K562 (cell line): ENCODE data around the gene SLC28A1. TPM values are rescaled to one million over a fixed set of nuclear protein-coding genes. Genes with fewer than 3 reads are reported as not detected.
A peak's percentile ranks its signal among the peaks of the same experiment; 100 is the strongest.

ENCODE experiments used
- BHLHE40 ChIP-seq: IDR thresholded peaks from 2 replicates; pipeline ENCODE4 v1.6.1; 2011; ENCODE audit warnings: low read length, improper control_type of control experiment
- CBX1 ChIP-seq: sonication (generic); IDR thresholded peaks from 2 replicates; pipeline ENCODE4 v1.6.1; 2016; ENCODE audit warnings: antibody characterized with exemption, low read depth, mild to moderate bottlenecking
- CCNT2 ChIP-seq: IDR thresholded peaks from 2 replicates; pipeline ENCODE4 v1.6.1; 2011; ENCODE audit warnings: borderline replicate concordance, low read depth, mild to moderate bottlenecking, moderate library complexity, mixed read lengths, low read length; ENCODE audit not compliant: insufficient read length; ENCODE audit errors: extremely low read depth
- ESRRB ChIP-seq: fragments of 250-450 bp; sonication (Bioruptor Pico); IDR thresholded peaks from 2 replicates; pipeline ENCODE4 v1.5.0; 2020; ENCODE audit warnings: mild to moderate bottlenecking, moderate library complexity, borderline replicate concordance
- MED1 ChIP-seq: sonication (generic); formaldehyde crosslinking; IDR thresholded peaks from 2 replicates; pipeline ENCODE4 v1.8.1; 2023; ENCODE audit warnings: missing genetic modification reagents, borderline replicate concordance
- POLR2G ChIP-seq: fragments of 200-400 bp; formaldehyde crosslinking; IDR thresholded peaks from 2 replicates; pipeline ENCODE4 v1.6.1; 2017; ENCODE audit warnings: low read depth, mild to moderate bottlenecking, antibody characterized with exemption, low read length, moderate library complexity
- RBM17 ChIP-seq: fragments of 200-400 bp; formaldehyde crosslinking; IDR thresholded peaks from 2 replicates; pipeline ENCODE4 v1.6.1; 2017; ENCODE audit warnings: low read depth, mild to moderate bottlenecking, low read length, borderline replicate concordance
- ZFP30 ChIP-seq: fragments of 250-450 bp; sonication (Bioruptor Pico); IDR thresholded peaks from 2 replicates; pipeline ENCODE4 v1.8.0; 2022; ENCODE audit warnings: moderate library complexity, mild to moderate bottlenecking, inconsistent platforms, borderline replicate concordance
- ZKSCAN8 ChIP-seq: fragments of 200-800 bp; sonication (Bioruptor generic); IDR thresholded peaks from 2 replicates; pipeline ENCODE4 v1.6.1; 2016; ENCODE audit warnings: missing genetic modification characterization, missing compliant biosample characterization
- ZNF830 ChIP-seq: fragments of 250-450 bp; sonication (Bioruptor Pico); IDR thresholded peaks from 2 replicates; pipeline ENCODE4 v1.5.0; 2021; ENCODE audit warnings: mild to moderate bottlenecking
- polyA plus RNA-seq, 8 experiments: library from polyadenylated mRNA; depleted of rRNA in 4 of 8; stranded (reverse) in 5 of 8; unstranded in 3 of 8; fragments of >200 nt; fragmentation: Nextera tagmentation in 2 of 8; fragmentation: Illumina TruSeq in 1 of 8; extraction: Ambion mirVana in 2 of 8; extraction: Trizol in 1 of 8; gene quantifications; 2 replicates each; pipeline versions ENCODE4 v1.2.1 to v1.2.3, GENCODE V29; 2011 to 2014; ENCODE audit warnings: inconsistent platforms in 1 of 8, missing spikeins in 1 of 8
- total RNA-seq, 7 experiments: library from RNA; depleted of rRNA in 6 of 7; stranded (reverse); fragments of >200 nt in 6 of 7; fragmentation: Illumina TruSeq in 2 of 7; extraction: Trizol in 2 of 7; gene quantifications; 2 replicates each; pipeline versions ENCODE4 v1.2.1 to v1.2.3, GENCODE V29; 2011 to 2021; ENCODE audit warnings: low replicate concordance in 1 of 7
- TF ChIP-seq, protein P1 (sequence below): fragments of 450-650 bp; formaldehyde crosslinking; IDR thresholded peaks from 2 replicates; pipeline ENCODE4 v1.4.0; 2020; ENCODE audit warnings: mild to moderate bottlenecking, moderate library complexity
- TF ChIP-seq, protein P2 (sequence below), 3 experiments: fragments of 200-800 bp in 1 of 3; fragments of 250-450 bp in 1 of 3; fragments of 450-650 bp in 1 of 3; sonication (Bioruptor Pico) in 1 of 3; sonication (Bioruptor generic) in 1 of 3; formaldehyde crosslinking in 1 of 3; IDR thresholded peaks; 2 replicates each; pipeline versions ENCODE4 v1.6.1 to v1.8.0; 2016 to 2022; ENCODE audit warnings: mild to moderate bottlenecking in 2 of 3, missing genetic modification characterization in 2 of 3, missing compliant biosample characterization in 1 of 3, moderate library complexity in 1 of 3
- TF ChIP-seq, protein P3 (sequence below): fragments of 250-450 bp; sonication (Bioruptor Pico); IDR thresholded peaks from 2 replicates; pipeline ENCODE4 v1.4.0; 2020
- TF ChIP-seq, protein P4 (sequence below): IDR thresholded peaks from 2 replicates; pipeline ENCODE4 v1.6.1; 2014; ENCODE audit warnings: antibody characterized with exemption

Gene SLC28A1
- total and polyA plus RNA-seq, 9 of the 15 experiments (the other 6 are each of a cell fraction or from before 2014, with no cell fraction given) = 0.04 TPM; not detected in 8

GRCh38 chr15:84981711-84982300 lies 97.3 kb downstream of the SLC28A1 start, which contains the start of gene PDE8A (continued):
- no peak for TF ChIP-seq BHLHE40
- TF ChIP-seq, protein P1, sequence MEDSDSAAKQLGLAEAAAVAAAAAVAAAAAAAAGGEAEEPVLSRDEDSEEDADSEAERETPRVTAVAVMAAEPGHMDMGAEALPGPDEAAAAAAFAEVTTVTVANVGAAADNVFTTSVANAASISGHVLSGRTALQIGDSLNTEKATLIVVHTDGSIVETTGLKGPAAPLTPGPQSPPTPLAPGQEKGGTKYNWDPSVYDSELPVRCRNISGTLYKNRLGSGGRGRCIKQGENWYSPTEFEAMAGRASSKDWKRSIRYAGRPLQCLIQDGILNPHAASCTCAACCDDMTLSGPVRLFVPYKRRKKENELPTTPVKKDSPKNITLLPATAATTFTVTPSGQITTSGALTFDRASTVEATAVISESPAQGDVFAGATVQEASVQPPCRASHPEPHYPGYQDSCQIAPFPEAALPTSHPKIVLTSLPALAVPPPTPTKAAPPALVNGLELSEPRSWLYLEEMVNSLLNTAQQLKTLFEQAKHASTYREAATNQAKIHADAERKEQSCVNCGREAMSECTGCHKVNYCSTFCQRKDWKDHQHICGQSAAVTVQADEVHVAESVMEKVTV (CRISPR knock-in tag) = no peak
- TF ChIP-seq CCNT2 = peak; percentile 59
- no peak for TF ChIP-seq ZFP30 (CRISPR knock-in tag)
- TF ChIP-seq ZNF830 = no peak
- TF ChIP-seq RBM17 = no peak
- TF ChIP-seq ESRRB (CRISPR knock-in tag) = no peak
- TF ChIP-seq, protein P2, sequence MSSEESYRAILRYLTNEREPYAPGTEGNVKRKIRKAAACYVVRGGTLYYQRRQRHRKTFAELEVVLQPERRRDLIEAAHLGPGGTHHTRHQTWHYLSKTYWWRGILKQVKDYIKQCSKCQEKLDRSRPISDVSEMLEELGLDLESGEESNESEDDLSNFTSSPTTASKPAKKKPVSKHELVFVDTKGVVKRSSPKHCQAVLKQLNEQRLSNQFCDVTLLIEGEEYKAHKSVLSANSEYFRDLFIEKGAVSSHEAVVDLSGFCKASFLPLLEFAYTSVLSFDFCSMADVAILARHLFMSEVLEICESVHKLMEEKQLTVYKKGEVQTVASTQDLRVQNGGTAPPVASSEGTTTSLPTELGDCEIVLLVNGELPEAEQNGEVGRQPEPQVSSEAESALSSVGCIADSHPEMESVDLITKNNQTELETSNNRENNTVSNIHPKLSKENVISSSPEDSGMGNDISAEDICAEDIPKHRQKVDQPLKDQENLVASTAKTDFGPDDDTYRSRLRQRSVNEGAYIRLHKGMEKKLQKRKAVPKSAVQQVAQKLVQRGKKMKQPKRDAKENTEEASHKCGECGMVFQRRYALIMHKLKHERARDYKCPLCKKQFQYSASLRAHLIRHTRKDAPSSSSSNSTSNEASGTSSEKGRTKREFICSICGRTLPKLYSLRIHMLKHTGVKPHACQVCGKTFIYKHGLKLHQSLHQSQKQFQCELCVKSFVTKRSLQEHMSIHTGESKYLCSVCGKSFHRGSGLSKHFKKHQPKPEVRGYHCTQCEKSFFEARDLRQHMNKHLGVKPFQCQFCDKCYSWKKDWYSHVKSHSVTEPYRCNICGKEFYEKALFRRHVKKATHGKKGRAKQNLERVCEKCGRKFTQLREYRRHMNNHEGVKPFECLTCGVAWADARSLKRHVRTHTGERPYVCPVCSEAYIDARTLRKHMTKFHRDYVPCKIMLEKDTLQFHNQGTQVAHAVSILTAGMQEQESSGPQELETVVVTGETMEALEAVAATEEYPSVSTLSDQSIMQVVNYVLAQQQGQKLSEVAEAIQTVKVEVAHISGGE (CRISPR knock-in tag; IDR thresholded peaks at IDR 0.05) = 0 out of 6 replicates have a peak, but pooled peaks of 1 of the 3 experiments have one; percentile 20
- TF ChIP-seq, protein P3, sequence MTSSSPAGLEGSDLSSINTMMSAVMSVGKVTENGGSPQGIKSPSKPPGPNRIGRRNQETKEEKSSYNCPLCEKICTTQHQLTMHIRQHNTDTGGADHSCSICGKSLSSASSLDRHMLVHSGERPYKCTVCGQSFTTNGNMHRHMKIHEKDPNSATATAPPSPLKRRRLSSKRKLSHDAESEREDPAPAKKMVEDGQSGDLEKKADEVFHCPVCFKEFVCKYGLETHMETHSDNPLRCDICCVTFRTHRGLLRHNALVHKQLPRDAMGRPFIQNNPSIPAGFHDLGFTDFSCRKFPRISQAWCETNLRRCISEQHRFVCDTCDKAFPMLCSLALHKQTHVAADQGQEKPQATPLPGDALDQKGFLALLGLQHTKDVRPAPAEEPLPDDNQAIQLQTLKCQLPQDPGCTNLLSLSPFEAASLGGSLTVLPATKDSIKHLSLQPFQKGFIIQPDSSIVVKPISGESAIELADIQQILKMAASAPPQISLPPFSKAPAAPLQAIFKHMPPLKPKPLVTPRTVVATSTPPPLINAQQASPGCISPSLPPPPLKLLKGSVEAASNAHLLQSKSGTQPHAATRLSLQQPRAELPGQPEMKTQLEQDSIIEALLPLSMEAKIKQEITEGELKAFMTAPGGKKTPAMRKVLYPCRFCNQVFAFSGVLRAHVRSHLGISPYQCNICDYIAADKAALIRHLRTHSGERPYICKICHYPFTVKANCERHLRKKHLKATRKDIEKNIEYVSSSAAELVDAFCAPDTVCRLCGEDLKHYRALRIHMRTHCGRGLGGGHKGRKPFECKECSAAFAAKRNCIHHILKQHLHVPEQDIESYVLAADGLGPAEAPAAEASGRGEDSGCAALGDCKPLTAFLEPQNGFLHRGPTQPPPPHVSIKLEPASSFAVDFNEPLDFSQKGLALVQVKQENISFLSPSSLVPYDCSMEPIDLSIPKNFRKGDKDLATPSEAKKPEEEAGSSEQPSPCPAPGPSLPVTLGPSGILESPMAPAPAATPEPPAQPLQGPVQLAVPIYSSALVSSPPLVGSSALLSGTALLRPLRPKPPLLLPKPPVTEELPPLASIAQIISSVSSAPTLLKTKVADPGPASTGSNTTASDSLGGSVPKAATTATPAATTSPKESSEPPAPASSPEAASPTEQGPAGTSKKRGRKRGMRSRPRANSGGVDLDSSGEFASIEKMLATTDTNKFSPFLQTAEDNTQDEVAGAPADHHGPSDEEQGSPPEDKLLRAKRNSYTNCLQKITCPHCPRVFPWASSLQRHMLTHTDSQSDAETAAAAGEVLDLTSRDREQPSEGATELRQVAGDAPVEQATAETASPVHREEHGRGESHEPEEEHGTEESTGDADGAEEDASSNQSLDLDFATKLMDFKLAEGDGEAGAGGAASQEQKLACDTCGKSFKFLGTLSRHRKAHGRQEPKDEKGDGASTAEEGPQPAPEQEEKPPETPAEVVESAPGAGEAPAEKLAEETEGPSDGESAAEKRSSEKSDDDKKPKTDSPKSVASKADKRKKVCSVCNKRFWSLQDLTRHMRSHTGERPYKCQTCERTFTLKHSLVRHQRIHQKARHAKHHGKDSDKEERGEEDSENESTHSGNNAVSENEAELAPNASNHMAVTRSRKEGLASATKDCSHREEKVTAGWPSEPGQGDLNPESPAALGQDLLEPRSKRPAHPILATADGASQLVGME (CRISPR knock-in tag) = no peak
- peak; percentile 34 for TF ChIP-seq POLR2G
- TF ChIP-seq ZKSCAN8 (CRISPR knock-in tag) = 0 out of 2 replicates have a peak, but pooled peaks have one; percentile 12
- TF ChIP-seq, protein P4, sequence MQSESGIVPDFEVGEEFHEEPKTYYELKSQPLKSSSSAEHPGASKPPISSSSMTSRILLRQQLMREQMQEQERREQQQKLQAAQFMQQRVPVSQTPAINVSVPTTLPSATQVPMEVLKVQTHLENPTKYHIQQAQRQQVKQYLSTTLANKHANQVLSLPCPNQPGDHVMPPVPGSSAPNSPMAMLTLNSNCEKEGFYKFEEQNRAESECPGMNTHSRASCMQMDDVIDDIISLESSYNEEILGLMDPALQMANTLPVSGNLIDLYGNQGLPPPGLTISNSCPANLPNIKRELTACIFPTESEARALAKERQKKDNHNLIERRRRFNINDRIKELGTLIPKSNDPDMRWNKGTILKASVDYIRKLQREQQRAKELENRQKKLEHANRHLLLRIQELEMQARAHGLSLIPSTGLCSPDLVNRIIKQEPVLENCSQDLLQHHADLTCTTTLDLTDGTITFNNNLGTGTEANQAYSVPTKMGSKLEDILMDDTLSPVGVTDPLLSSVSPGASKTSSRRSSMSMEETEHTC = no peak
- 0 out of 2 replicates have a peak, but pooled peaks have one; percentile 5 for TF ChIP-seq CBX1
- TF ChIP-seq MED1 = no peak
